GM19438 (cell line): ENCODE results near the gene KRTAP19-5.
"Not testable (repeated sequence)": the region's sequence is repeated elsewhere in the genome, so short reads cannot be mapped to it uniquely, and the experiment has no call there.

Experiments
- ATAC-seq: cut with Tn5 transposase; IDR thresholded peaks from one replicate; pipeline ENCODE4 v1.9.1; 2021; ENCODE audit warnings: low read depth; ENCODE audit not compliant: unreplicated experiment

KRTAP19-5 gene

GRCh38 chr21:30502041-30502440 is at the start of gene KRTAP19-5:
Gene KRTAP19-5 (minus strand): TSS chr21:30502141. CDS start chr21:30502090, 51 bp downstream.
- no peak for ATAC-seq

DNA sequence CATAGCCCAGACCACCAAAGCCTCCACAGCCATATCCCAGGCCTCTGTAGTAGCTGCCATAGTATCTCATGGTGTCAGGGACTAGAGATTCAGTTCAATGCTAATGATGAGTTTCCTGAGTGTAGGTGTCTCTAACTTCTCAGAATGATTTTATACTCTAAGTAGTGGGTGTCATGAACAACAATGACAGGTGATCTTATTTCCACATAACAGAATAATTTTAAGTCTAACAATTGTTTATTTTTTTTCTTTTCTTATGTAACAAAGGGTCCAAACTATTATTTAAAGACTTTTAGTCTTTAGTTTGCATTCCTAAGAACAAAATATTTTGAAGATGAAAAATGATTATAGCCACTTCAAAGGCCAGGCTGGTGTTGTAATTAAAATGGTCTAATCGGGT is 39.8 kb upstream of the KRTAP19-5 start, which contains the start of gene KRTAP19-6:
TSS of gene KRTAP19-6 (minus strand) at position 101 of the 400 bp plus-strand sequence. CDS start at position 70, 31 bp downstream.
- ATAC-seq = no peak

- no peak for ATAC-seq
Measured at GRCh38 chr21:30518876-30519275, 16.9 kb upstream of the KRTAP19-5 start.

DNA sequence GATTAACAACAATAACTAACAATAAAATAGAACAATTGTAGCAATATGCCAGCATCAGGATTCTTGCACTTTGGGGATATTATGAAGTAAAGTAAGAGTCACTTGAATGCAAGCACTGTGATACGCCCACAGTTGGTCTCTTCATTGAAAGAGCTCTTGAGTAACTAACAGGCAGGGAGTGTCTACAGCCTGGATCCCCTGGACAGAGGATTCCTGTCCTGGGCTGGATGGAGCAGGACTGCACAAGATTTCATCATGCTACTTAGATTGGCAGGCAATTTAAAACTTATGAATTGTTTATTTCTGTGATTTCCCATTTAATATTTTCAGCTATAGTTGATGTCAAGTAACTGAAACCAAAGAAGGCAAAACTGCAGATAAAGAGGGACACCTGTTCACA is 13.7 kb upstream of the KRTAP19-5 start:
- no peak for ATAC-seq

DNA sequence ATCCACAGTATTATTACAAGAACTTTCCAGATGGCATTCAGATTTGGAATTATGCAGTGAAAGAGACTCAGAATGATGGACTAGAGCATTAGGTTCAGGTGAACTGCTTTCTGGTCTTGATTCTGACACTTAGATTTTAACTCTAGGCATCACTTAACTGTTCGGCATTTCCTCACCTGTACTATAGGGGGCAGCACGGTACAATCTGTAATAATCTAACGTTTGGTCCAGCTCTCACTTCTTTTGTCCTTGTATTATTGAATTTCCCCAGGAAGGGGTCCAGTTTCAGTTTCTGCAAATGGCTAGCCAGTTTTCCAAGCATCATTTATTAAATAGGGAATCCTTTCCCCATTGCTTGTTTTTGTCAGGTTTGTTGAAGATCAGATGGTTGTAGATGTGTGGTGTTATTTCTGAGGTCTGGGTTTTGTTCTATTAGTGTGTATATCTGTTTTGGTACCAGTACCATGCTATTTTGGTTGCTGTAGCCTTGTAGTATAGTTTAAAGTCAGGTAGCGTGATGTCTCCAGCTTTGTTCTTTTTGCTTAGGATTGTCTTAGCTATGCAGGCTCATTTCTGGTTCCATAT is 3.8 kb upstream of the KRTAP19-5 start:
- not testable (repeated sequence) for ATAC-seq

DNA sequence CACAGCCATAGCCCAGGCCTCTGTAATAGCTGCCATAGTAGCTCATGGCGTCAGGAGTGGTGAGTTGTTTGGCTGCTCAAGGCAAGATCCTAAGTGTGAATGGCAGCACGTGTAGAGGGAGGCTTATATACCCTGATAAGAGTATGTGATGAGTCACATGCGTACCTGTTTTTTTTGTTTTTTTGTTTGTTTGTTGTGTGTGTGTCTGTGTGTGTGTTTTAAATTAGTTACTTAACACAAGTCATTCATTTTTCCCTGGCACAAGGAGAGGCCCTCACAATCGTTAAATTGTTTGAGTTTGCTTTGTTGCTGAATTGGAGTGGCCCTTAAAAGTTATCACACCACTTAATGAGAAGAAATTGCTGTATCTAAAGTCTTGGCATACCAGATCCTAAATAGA is 4.9 kb downstream of the KRTAP19-5 start, which contains the start of gene KRTAP19-4:
TSS of gene KRTAP19-4 (minus strand) at position 101 of the 400 bp plus-strand sequence. CDS start at position 46, 55 bp downstream.
- no peak for ATAC-seq

DNA sequence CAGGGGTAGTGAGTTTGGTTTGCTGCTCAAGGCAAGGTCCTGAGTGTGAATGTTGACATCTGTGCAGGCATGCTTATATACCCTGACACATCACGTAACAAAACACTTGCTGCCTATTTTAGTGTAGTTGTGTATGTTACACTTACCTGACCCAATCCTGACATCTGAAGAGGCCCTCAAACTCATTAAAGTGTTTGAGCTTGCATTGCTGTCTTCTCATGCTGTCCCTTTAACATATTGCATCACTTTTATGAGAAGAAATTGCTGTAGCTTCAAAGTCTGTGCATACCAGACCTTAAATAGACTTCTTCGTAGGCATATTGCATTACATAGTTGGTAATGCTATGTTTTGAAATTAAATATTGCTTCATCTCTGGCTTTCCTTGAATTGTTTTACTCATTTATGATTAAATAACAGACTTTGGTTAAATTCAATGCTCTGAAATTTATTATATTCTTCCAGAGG is 9.9 kb downstream of the KRTAP19-5 start, which contains the start of gene KRTAP19-3:
TSS of gene KRTAP19-3 (minus strand) at position 51 of the 466 bp plus-strand sequence. CDS start 56 bp downstream, outside the sequence.
- no peak for ATAC-seq

GRCh38 chr21:30487336-30487735 is 14.6 kb downstream of the KRTAP19-5 start, which contains the start of gene KRTAP19-2:
Gene KRTAP19-2 (minus strand): TSS chr21:30487436. CDS start chr21:30487348, 88 bp downstream.
- no peak for ATAC-seq

DNA sequence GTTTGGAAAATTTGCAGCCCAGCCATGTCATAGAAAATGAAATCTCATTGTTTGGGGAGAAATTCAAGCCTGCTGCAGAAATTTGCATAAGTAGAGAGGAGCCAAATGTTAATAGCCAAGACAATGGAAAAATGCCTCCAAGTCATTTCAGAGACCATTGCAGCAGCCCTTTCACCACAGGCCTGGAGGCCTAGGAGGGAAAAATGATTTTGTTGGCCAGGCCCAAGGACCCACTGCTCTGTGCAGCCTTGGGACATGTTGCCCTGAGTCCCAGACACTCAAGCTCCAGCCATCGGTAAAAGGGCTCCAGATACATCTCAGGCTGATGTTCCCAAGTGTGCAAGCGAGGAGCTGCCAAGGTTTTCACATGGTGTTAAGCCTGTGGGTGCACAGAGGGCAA is 15.8 kb downstream of the KRTAP19-5 start:
- ATAC-seq = no peak

- ATAC-seq = no peak
Measured at GRCh38 chr21:30482130-30482529, 19.8 kb downstream of the KRTAP19-5 start.

GRCh38 chr21:30480145-30480544 is 21.8 kb downstream of the KRTAP19-5 start, which contains the start of gene KRTAP19-1:
Gene KRTAP19-1 (minus strand): TSS chr21:30480367. CDS start chr21:30480317, 50 bp downstream.
- no peak for ATAC-seq

DNA sequence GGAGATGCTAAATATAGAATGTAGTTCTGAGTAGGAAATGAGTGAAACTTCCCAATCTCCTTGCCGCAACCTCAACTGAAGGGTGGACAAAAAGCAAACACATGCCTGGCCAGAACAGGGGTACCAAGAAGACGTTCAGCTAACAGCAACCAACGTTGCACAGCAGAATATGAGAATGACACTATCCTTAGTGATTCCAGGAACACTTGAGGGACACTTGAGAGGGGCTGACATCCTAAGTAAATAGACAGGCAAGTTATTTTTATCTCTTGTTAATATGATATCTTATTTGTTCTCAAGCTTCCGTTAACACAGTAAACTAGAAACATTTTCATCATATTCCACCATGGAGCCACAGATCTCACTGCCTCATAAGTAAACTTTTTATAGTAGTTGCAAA is 22.7 kb downstream of the KRTAP19-5 start:
- no peak for ATAC-seq

- ATAC-seq = no peak
Measured at GRCh38 chr21:30478004-30478403, 23.9 kb downstream of the KRTAP19-5 start.

DNA sequence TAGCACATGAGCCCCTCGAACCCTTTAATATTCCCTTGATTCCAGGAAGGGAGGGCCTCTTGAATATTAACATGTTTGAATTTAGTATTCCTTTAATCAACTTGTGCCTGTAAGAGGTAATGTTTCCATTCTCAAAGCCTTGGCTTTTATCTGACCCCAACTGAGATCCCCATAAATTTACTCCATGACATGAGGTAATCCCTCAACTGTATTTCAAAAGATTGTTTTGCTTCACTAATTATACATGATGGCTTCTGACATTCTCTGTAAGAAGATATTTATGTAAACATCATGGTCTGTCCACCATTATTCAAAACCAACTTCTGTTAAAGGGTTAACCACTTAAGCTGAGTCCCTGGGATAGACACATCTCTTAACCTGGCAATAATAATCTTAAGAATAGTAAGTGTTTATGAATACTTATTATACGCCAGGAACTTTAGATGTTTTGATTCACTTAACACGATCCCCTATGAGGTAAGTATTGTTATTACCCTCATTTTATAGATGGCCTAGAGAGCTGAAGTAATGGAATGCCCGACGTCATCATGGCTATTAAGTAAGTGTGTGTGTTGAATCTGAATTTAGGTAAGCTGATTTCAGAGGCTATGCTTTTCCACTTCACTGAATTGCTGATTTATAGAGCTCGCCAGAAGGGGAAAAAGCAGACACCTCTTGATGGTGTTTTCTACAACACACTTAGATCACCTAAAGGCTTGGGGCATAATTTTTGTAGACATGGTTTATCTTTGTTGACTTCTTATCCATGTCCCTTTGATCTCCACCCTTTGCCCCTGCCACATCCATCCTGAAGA is 32.8 kb downstream of the KRTAP19-5 start:
- ATAC-seq = no peak

GRCh38 chr21:30463713-30464112 is 38.2 kb downstream of the KRTAP19-5 start:
- no peak for ATAC-seq
